Hepatocyte (in vitro differentiated cells): ENCODE measurements around the gene NINJ1. TPM values are rescaled to one million over a fixed set of nuclear protein-coding genes. Genes with fewer than 3 reads are reported as not detected.
A peak's percentile ranks its signal among the peaks of the same experiment; 100 is the strongest.

Source experiments
- DNase-seq: peaks from one replicate; pipeline ENCODE4 v3.0.0-alpha.2; 2016; ENCODE audit warnings: low spot score
- H2AFZ ChIP-seq: fragments of 200-600 bp; sonication (generic); 2 replicates; pipeline ENCODE4 v1.6.0; 2016; ENCODE audit warnings: antibody characterized with exemption, mild to moderate bottlenecking
- H3K27ac ChIP-seq: fragments of 200-600 bp; sonication (generic); 2 replicates; pipeline ENCODE4 v1.5.1; 2016; ENCODE audit warnings: mild to moderate bottlenecking
- H3K27me3 ChIP-seq: fragments of 200-600 bp; sonication (generic); 2 replicates; pipeline ENCODE4 v1.6.1; 2016
- H3K36me3 ChIP-seq: fragments of 200-600 bp; sonication (generic); replicated peaks from 2 replicates; pipeline ENCODE4 v1.5.1; 2016; ENCODE audit warnings: low read depth; ENCODE audit not compliant: insufficient read depth
- H3K4me1 ChIP-seq: fragments of 200-600 bp; sonication (generic); 2 replicates; pipeline ENCODE4 v1.5.1; 2016; ENCODE audit warnings: mild to moderate bottlenecking, moderate library complexity; ENCODE audit not compliant: insufficient read depth
- H3K4me2 ChIP-seq: fragments of 200-600 bp; sonication (generic); 2 replicates; pipeline ENCODE4 v1.6.0; 2016
- H3K4me3 ChIP-seq: fragments of 200-600 bp; sonication (generic); 2 replicates; pipeline ENCODE4 v1.5.1; 2016; ENCODE audit warnings: mild to moderate bottlenecking
- H3K79me2 ChIP-seq: fragments of 200-600 bp; sonication (generic); 2 replicates; pipeline ENCODE4 v1.6.0; 2017; ENCODE audit warnings: mild to moderate bottlenecking
- H3K9me2 ChIP-seq: fragments of 200-600 bp; sonication (generic); replicated peaks from 2 replicates; pipeline ENCODE4 v1.6.0; 2017; ENCODE audit warnings: mild to moderate bottlenecking; ENCODE audit not compliant: insufficient read depth
- H3K9me3 ChIP-seq: fragments of 200-600 bp; sonication (generic); 2 replicates; pipeline ENCODE4 v1.5.1; 2016; ENCODE audit warnings: low read depth, mild to moderate bottlenecking
- H4K20me1 ChIP-seq: fragments of 200-600 bp; sonication (generic); 2 replicates; pipeline ENCODE4 v1.6.0; 2016; ENCODE audit warnings: mild to moderate bottlenecking; ENCODE audit not compliant: insufficient read depth, poor library complexity, severe bottlenecking
- EZH2 ChIP-seq: fragments of 200-600 bp; sonication (generic); IDR thresholded peaks from 2 replicates; pipeline ENCODE4 v1.6.1; 2016; ENCODE audit warnings: antibody characterized with exemption, mild to moderate bottlenecking, borderline replicate concordance
- EZH2phosphoT487 ChIP-seq: fragments of 200-600 bp; sonication (generic); IDR thresholded peaks from one replicate; pipeline ENCODE4 v1.6.1; 2018; ENCODE audit warnings: antibody characterized with exemption, mild to moderate bottlenecking, low read depth, moderate library complexity; ENCODE audit not compliant: unreplicated experiment, severe bottlenecking
- WGBS: methylation state at CpG from one replicate; pipeline ENCODE4 v1.1.6; 2016; ENCODE audit warnings: low lambda C conversion rate; ENCODE audit errors: missing lambda C conversion rate; 5-methylcytosine and 5-hydroxymethylcytosine counted together
- polyA plus RNA-seq: library from polyadenylated mRNA; unstranded; fragments of >200 nt; fragmentation: Nextera tagmentation; extraction: Ambion mirVana; gene quantifications from 2 replicates; pipeline ENCODE4 v1.2.1, GENCODE V29; 2016
- total RNA-seq: library from RNA; depleted of rRNA; stranded (reverse); fragments of >200 nt; gene quantifications from 2 replicates; pipeline ENCODE4 v1.2.3, GENCODE V29; 2014
- TF ChIP-seq, protein P1 (sequence below): fragments of 200-600 bp; sonication (generic); IDR thresholded peaks from 2 replicates; pipeline ENCODE4 v1.5.1; 2016; ENCODE audit warnings: antibody characterized with exemption, mild to moderate bottlenecking; ENCODE audit not compliant: poor library complexity

NINJ1 gene
- total and polyA plus RNA-seq, 2 experiments from 2014 or later = 55.4 to 135 TPM

DNA sequence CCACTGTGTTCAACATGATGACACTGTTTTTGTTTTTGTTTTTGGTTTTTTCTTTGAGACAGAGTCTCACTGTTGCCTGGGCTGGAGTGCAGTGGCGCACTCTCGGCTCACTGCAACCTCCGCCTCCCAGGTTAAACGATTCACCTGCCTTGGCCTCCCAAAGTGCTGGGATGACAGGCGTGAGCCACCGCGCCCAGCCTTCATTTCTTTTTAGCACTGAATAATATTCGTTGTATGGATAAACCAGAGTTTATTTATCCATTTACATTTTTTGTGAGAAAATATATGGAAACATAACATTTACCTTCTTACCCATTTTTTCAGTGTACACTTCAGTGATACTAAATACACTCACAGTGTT is 33.8 kb downstream of the NINJ1 start:
- DNase-seq = no peak
- H3K4me2 ChIP-seq = no peak overlapping the region
- no peak overlapping the region for H3K27ac ChIP-seq
- no peak overlapping the region for H3K4me3 ChIP-seq
- no peak for TF ChIP-seq EZH2
- TF ChIP-seq EZH2phosphoT487 = no peak
- TF ChIP-seq, protein P1, sequence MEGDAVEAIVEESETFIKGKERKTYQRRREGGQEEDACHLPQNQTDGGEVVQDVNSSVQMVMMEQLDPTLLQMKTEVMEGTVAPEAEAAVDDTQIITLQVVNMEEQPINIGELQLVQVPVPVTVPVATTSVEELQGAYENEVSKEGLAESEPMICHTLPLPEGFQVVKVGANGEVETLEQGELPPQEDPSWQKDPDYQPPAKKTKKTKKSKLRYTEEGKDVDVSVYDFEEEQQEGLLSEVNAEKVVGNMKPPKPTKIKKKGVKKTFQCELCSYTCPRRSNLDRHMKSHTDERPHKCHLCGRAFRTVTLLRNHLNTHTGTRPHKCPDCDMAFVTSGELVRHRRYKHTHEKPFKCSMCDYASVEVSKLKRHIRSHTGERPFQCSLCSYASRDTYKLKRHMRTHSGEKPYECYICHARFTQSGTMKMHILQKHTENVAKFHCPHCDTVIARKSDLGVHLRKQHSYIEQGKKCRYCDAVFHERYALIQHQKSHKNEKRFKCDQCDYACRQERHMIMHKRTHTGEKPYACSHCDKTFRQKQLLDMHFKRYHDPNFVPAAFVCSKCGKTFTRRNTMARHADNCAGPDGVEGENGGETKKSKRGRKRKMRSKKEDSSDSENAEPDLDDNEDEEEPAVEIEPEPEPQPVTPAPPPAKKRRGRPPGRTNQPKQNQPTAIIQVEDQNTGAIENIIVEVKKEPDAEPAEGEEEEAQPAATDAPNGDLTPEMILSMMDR = no peak
- no peaks in the 10 kb centered on the region for H4K20me1 ChIP-seq
- no peaks in the 10 kb centered on the region for H3K9me2 ChIP-seq
- 96% methylated on average over 8 of the region's 8 CpGs for WGBS
- H3K27me3 ChIP-seq = no peaks in the 10 kb centered on the region
- H3K9me3 ChIP-seq = no peaks in the 10 kb centered on the region
- H3K79me2 ChIP-seq = peaks cover 88% of the 10 kb centered on the region
- H2AFZ ChIP-seq = no peak overlapping the region
- peaks cover 23% of the 10 kb centered on the region for H3K4me1 ChIP-seq
- no peaks in the 10 kb centered on the region for H3K36me3 ChIP-seq

DNA sequence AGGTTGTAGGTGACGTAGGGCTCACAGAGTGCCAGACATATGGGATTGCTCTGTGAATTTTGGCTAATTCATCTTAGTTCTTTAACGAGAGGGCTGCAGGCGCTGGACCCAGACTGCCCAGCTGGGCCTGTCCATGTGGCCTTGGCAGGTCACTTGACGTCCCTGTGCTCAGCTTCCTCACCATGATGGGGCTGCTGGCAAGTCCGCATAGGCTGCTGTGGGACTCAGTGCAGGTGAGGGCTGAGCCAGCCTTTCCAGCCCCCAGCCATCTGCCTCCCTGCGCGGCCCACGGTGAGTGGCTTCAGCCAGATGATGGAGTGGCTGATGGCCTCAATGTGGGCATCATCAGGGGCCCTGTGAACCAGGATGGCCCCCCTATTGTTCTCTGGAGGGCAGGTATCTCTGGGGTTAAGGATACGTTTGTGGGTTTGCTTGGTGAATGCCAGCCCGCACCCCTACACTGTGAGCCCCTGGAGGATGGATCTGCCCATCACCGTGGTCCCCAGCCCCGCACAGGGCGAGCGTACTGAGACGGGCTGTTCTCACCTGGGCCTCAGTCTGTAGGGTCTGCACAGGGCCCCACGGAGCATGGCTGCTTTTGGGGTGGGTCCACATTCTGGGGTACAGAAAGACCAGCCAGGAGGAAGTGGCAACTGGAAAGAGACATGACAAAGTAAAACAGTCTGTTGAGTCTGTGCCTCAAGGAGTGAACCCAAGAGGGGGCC is 34.3 kb downstream of the NINJ1 start:
- TF ChIP-seq EZH2phosphoT487 (no peak), EZH2 (no peak)
- TF ChIP-seq, protein P1 = no peak
- Histone ChIP-seq H3K4me2 (no peak overlapping the region), H3K27me3 (no peaks in the 10 kb centered on the region), H2AFZ (no peak overlapping the region), H3K27ac (no peak overlapping the region), H3K4me1 (peaks cover 23% of the 10 kb centered on the region), H3K79me2 (peaks cover 82% of the 10 kb centered on the region), H3K36me3 (no peaks in the 10 kb centered on the region), H3K9me3 (no peaks in the 10 kb centered on the region), H3K9me2 (no peaks in the 10 kb centered on the region), H4K20me1 (no peaks in the 10 kb centered on the region), H3K4me3 (no peak overlapping the region)
- WGBS = 94% methylated on average over 16 of the region's 16 CpGs
- DNase-seq = no peak

DNA sequence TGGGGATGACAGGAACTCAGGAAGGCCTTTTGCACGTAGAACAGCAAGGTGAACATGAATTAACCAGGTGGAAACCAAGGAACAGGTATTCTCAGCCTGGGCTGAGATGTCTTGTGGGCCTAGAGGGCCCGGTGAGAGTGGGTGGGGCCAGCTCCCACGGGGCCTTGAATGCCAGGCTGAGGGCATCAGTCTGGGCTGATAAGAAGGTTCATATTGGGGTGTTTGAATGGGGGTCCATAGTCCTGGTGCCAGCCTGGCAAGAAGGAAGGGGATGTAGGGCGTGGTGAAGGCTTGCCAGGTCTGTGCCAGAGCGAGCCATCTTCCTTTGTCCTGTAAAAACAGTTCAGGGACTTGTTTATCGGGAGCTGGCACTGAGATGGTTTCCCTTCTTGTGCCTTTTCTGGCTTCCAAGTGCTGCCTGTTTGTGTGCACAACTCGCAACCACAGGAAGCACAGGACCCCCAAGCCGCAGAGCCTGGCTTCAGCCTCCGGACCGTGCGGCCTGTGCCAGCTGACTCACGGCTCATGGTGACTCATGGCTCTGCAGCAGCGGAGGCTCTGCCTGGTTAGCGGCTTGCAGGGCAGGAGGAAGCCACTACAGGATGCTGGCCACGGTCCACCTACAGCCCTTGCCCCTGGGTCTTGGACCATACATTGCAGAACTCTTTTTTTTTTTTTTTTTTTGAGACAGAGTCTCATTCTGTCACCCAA is 35.7 kb downstream of the NINJ1 start:
- Histone ChIP-seq H3K36me3 (no peaks in the 10 kb centered on the region), H3K4me2 (peak overlapping the region; percentile 99), H2AFZ (no peak overlapping the region), H3K4me3 (no peak overlapping the region), H3K9me2 (no peaks in the 10 kb centered on the region), H3K27me3 (no peaks in the 10 kb centered on the region), H3K79me2 (peaks cover 69% of the 10 kb centered on the region), H3K4me1 (peaks cover 27% of the 10 kb centered on the region), H4K20me1 (no peaks in the 10 kb centered on the region), H3K9me3 (no peaks in the 10 kb centered on the region), H3K27ac (peak overlapping the region; percentile 85)
- TF ChIP-seq, protein P1 = no peak
- TF ChIP-seq EZH2phosphoT487 (no peak), EZH2 (no peak)
- DNase-seq = peak; percentile 82
- 71% methylated on average over 15 of the region's 15 CpGs for WGBS
